Stomach (tissue), 9 donors: Measurements from ENCODE around the gene INSM1. TPM values are rescaled to one million over a fixed set of nuclear protein-coding genes. Genes with fewer than 3 reads are reported as not detected.

Experiments
- DNase-seq, 2 donors: peaks; one replicate each; pipeline versions ENCODE4 v3.0.0 to v3.0.0-alpha.2; 2013 to 2019
- H3K27ac ChIP-seq, 5 donors: fragments of 200-600 bp in 4 of 5; sonication (generic) in 4 of 5; one replicate each; pipeline ENCODE4 v1.5.1; 2013 to 2019; ENCODE audit warnings: mild to moderate bottlenecking in 1 of 5, moderate library complexity in 1 of 5
- H3K27me3 ChIP-seq, 3 donors: fragments of 200-600 bp; sonication (generic); one replicate each; pipeline ENCODE4 v1.5.1; 2017 to 2019; ENCODE audit warnings: mixed run types in 1 of 3
- H3K36me3 ChIP-seq, 4 donors: fragments of 200-600 bp; sonication (generic); 1 replicate in 3 of 4; 2 replicates in 1 of 4; pipeline ENCODE4 v1.5.1; 2016 to 2019
- H3K4me1 ChIP-seq, 4 donors: fragments of 200-600 bp; sonication (generic); one replicate each; pipeline ENCODE4 v1.5.1; 2016 to 2019
- H3K4me3 ChIP-seq, 4 donors: fragments of 200-600 bp; sonication (generic) in 3 of 4; one replicate each; pipeline ENCODE4 v1.5.1; 2016 to 2019; ENCODE audit warnings: mild to moderate bottlenecking in 1 of 4
- H3K9me3 ChIP-seq, 4 donors: fragments of 200-600 bp; sonication (generic); one replicate each; pipeline ENCODE4 v1.5.1; 2016 to 2019
- EP300 ChIP-seq: sonication (generic); formaldehyde crosslinking; IDR thresholded peaks from one replicate; pipeline ENCODE4 v1.6.1; 2017; ENCODE audit warnings: antibody characterized with exemption
- POLR2A ChIP-seq, 4 donors: fragments of 450-650 bp; IDR thresholded peaks; one replicate each; pipeline ENCODE4 v1.6.1; 2016; ENCODE audit warnings: antibody characterized with exemption in 4 of 4, control low read depth in 2 of 4, mild to moderate bottlenecking in 1 of 4, moderate library complexity in 1 of 4
- POLR2AphosphoS5 ChIP-seq, 3 donors: sonication (generic); formaldehyde crosslinking; IDR thresholded peaks; one replicate each; pipeline ENCODE4 v1.6.1; 2016; ENCODE audit warnings: antibody characterized with exemption in 3 of 3
- WGBS, 5 donors: extraction: QIAGEN DNeasy Blood & Tissue Kit in 3 of 5; methylation state at CpG; one replicate each; pipeline versions ENCODE4 v1.1.5 to v1.1.7; 2013 to 2018; 5-methylcytosine and 5-hydroxymethylcytosine counted together
- intact Hi-C: fragments of 100-400 bp; cut with DNase I; formaldehyde crosslinking; loops from one replicate; pipeline ENCODE4 v1.15.1; 2023; ENCODE audit warnings: low total_unique reads
- polyA plus RNA-seq, 3 donors: library from polyadenylated mRNA; stranded (reverse); fragments of 200-250 nt; gene quantifications; one replicate each; pipeline ENCODE4 v1.2.3, GENCODE V29; 2013
- total RNA-seq, 5 donors: library from RNA; depleted of rRNA; stranded (reverse); fragments of >200 nt; gene quantifications; one replicate each; pipeline versions ENCODE4 v1.1.0 to v1.2.3, GENCODE V29; 2014 to 2016
- TF ChIP-seq, protein P1 (sequence below), 7 experiments: fragments of 450-650 bp in 4 of 7; fragments of 200-600 bp in 3 of 7; sonication (generic) in 3 of 7; IDR thresholded peaks; one replicate each; pipeline ENCODE4 v1.5.1; 2016 to 2019; ENCODE audit warnings: antibody characterized with exemption in 7 of 7, control low read depth in 2 of 7, mild to moderate bottlenecking in 1 of 7
- donor health status: healthy with polysubstance abuse.
- donor health status: Bipolar disorder and iron deficiency.
- donor health status: healthy.

Gene INSM1
- total and polyA plus RNA-seq, 8 donors: 0.48 to 23.2 (median 2.0) TPM; not detected in 3

DNA sequence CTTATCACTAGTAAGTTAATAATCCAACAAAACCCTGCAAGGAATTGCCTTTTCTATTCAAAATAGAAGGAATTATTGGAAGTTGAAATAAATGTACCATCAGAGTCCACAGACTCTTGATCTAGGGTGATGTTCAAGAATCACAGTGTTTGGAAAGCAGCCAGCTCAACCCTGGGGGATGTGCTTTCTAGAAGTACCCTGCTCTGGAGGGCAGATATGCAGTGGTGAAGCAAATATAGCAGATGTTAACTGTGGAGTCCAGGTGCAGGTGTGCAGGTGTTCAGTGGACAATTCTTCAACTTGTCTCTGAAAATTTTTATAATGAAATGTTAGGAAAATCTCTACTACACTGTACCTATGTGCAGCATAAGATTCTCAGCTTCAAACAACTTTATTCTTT, 9.1 kb upstream of the INSM1 start:
- no peak for DNase-seq
- Histone ChIP-seq H3K27ac (no peak overlapping the region), H3K9me3 (peaks cover 0 to 6% (median 0%) of the 10 kb centered on the region in 4 donors), H3K4me3 (no peak overlapping the region), H3K4me1 (peaks cover 10 to 36% (median 25%) of the 10 kb centered on the region in 4 donors), H3K27me3 (peaks cover 3 to 47% (median 26%) of the 10 kb centered on the region in 3 donors), H3K36me3 (no peaks in the 10 kb centered on the region)
- intact Hi-C loops: no loop called here
- TF ChIP-seq, protein P1, sequence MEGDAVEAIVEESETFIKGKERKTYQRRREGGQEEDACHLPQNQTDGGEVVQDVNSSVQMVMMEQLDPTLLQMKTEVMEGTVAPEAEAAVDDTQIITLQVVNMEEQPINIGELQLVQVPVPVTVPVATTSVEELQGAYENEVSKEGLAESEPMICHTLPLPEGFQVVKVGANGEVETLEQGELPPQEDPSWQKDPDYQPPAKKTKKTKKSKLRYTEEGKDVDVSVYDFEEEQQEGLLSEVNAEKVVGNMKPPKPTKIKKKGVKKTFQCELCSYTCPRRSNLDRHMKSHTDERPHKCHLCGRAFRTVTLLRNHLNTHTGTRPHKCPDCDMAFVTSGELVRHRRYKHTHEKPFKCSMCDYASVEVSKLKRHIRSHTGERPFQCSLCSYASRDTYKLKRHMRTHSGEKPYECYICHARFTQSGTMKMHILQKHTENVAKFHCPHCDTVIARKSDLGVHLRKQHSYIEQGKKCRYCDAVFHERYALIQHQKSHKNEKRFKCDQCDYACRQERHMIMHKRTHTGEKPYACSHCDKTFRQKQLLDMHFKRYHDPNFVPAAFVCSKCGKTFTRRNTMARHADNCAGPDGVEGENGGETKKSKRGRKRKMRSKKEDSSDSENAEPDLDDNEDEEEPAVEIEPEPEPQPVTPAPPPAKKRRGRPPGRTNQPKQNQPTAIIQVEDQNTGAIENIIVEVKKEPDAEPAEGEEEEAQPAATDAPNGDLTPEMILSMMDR (IDR thresholded peaks at IDR 0.05): no peak
- TF ChIP-seq POLR2AphosphoS5 (IDR thresholded peaks at IDR 0.05) (no peak), EP300 (no peak)

DNA sequence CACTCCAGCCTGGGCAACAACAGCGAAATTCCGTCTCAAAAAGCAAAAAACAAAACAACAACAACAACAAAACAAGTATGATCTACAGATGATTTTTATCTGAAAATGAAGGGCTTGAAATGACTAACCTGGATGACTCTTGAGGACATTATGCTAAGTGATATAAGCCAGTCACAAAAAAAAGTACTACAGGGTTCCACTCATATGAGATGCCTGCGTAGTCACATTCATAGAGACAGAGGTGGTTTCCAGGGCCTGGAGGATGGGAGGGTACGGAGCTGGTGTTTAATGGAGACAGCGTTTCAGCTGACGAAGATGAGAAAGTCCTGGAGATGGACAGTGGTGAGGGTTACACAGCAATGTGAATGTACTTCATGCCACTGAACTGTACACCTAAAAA, 8.3 kb upstream of the INSM1 start:
- intact Hi-C loops: loop anchor here (5.0 kb wide), 1 partner anchor 208 kb away; no protein-coding TSS in a partner anchor
- no peak overlapping the region for H3K4me3 ChIP-seq
- no peaks in the 10 kb centered on the region for H3K36me3 ChIP-seq
- H3K27me3 ChIP-seq: peaks cover 12 to 56% (median 35%) of the 10 kb centered on the region in 3 donors
- WGBS, 5 donors: 75 to 82% (median 79%) methylated on average over 6 of the region's 6 CpGs
- no peaks in the 10 kb centered on the region for H3K9me3 ChIP-seq
- DNase-seq: no peak
- H3K4me1 ChIP-seq: peaks cover 17 to 44% (median 33%) of the 10 kb centered on the region in 4 donors
- TF ChIP-seq, protein P1 (IDR thresholded peaks at IDR 0.05): no peak
- TF ChIP-seq POLR2A (IDR thresholded peaks at IDR 0.05) (no peak), EP300 (no peak), POLR2AphosphoS5 (IDR thresholded peaks at IDR 0.05) (no peak)
- no peak overlapping the region for H3K27ac ChIP-seq

DNA sequence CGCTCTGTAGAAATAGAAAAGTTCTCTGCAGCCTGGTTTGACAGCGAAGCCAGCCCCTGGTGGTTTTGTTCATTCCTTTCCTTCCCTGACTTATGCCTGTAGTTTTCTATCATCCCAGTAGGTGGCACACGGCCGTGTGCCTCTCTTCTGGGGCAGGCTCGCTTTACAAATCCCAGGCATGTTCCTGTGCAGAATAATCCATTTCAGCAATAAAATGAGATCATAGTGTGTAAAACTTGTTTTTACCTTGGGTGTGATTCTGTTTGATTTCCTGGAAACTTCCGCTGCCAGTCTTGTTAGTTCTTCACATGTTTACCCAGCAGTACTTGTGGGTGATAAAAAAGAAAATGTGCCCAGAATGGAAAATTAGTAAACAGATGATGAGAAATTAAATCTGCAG, 7.4 kb upstream of the INSM1 start:
- Histone ChIP-seq H3K4me1 (peaks cover 17 to 53% (median 35%) of the 10 kb centered on the region in 4 donors), H3K4me3 (no peak overlapping the region), H3K9me3 (no peaks in the 10 kb centered on the region), H3K36me3 (no peaks in the 10 kb centered on the region), H3K27ac (no peak overlapping the region), H3K27me3 (peaks cover 18 to 64% (median 43%) of the 10 kb centered on the region in 3 donors)
- intact Hi-C loops: loop anchor here (5.0 kb wide), 1 partner anchor 207 kb away; no protein-coding TSS in a partner anchor
- TF ChIP-seq, protein P1 (IDR thresholded peaks at IDR 0.05): peak in 5 of 7 experiments; percentile 63 to 69 (median 65)
- TF ChIP-seq POLR2AphosphoS5 (IDR thresholded peaks at IDR 0.05) (no peak), EP300 (no peak)
- DNase-seq: peak; percentile 45 to 87
- 1 to 4% (median 2%) methylated on average over 6 of the region's 6 CpGs for WGBS, 5 donors

DNA sequence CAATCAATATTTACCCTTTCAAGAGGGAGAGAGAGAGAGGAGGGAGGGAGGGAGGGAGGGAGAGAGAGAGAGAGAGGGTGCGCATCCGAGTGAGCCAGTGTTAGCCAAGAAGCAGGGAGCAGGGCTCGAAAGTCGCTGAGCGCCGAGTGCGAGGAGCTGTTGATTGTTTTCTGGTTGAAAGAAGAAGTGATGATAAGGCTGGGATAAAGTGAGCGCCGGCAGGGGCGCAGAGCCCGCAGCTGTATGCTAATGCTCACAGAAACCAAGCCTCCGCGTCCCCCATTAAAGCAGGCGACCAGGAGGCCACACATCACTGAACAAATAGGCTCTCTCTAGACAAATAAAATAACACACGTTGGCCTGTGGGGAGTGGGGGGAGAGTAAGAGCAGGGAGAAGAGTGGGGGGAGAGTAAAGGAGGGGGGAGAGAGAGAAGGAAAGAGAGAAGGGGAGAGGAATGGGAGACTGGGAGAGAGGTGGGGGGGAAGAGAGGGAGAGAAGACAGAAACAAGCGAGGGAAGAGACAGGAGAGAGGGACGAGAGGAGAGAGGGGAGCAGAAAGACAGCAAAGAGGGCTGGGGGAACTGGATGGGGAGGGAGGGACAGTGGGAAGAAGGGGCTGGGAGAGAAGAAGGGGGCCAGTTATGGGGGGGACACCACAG, 5.0 kb upstream of the INSM1 start:
- intact Hi-C loops: loop anchor here (5.0 kb wide), 1 partner anchor 204 kb away; no protein-coding TSS in a partner anchor
- peaks cover 28 to 88% (median 66%) of the 10 kb centered on the region in 3 donors for H3K27me3 ChIP-seq
- no peak overlapping the region for H3K27ac ChIP-seq
- H3K4me1 ChIP-seq: peaks cover 29 to 71% (median 52%) of the 10 kb centered on the region in 4 donors
- H3K4me3 ChIP-seq: no peak overlapping the region
- 2 to 3% (median 3%) methylated on average over 17 of the region's 17 CpGs for WGBS, 5 donors
- no peaks in the 10 kb centered on the region for H3K36me3 ChIP-seq
- H3K9me3 ChIP-seq: no peaks in the 10 kb centered on the region
- peak in 1 of 2 donors; percentile 64 for DNase-seq
- TF ChIP-seq POLR2AphosphoS5 (IDR thresholded peaks at IDR 0.05) (no peak), EP300 (no peak), POLR2A (IDR thresholded peaks at IDR 0.05) (no peak)
- TF ChIP-seq, protein P1 (IDR thresholded peaks at IDR 0.05): no peak
